ENCODE results near the gene MRPL50. TPM values are rescaled to one million over a fixed set of nuclear protein-coding genes. Genes with fewer than 3 reads are reported as not detected.

The MRPL50 gene
- total RNA-seq, 1 donor from 2014 or later, result 11.6 TPM

DNA sequence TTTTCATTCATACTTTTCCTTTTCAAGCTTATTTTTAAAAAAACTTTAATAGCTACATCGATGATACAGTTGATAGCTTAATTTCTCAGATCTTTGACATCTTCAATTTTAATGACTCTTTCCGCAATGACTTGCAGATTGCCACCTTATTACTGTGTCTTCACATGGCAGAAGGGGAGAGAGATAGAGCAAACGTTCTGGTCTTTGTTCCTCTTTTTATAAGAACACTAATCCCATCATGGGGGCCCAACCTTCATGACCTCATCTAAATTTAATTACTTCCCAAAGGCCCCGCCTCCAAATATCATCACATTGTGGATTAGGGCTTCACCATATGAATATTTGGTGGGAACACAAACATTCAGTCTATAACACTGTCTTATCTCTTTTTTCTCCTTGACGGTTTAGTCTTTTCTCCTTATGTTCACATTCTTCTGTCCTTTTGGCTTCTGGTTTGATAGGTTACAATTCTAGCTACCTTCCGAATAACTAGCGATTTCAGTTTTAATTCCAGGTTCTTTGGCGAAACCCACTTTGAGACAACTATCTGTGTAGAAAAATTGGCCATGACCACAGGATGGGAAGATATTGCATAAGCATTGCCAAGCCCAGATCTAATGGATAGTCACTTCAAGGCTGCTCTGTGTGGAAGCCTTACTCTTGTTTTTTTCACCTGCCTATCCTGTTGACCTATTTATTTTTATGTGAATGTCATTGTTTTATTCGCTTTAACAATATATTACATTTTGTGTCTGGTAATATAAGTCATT, 5.3 kb upstream of the MRPL50 start:
- DNase-seq (ENCODE audit: low read depth) (no peak), FAIRE-seq (no peak)
- TF ChIP-seq, protein P1, sequence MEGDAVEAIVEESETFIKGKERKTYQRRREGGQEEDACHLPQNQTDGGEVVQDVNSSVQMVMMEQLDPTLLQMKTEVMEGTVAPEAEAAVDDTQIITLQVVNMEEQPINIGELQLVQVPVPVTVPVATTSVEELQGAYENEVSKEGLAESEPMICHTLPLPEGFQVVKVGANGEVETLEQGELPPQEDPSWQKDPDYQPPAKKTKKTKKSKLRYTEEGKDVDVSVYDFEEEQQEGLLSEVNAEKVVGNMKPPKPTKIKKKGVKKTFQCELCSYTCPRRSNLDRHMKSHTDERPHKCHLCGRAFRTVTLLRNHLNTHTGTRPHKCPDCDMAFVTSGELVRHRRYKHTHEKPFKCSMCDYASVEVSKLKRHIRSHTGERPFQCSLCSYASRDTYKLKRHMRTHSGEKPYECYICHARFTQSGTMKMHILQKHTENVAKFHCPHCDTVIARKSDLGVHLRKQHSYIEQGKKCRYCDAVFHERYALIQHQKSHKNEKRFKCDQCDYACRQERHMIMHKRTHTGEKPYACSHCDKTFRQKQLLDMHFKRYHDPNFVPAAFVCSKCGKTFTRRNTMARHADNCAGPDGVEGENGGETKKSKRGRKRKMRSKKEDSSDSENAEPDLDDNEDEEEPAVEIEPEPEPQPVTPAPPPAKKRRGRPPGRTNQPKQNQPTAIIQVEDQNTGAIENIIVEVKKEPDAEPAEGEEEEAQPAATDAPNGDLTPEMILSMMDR (IDR thresholded peaks at IDR 0.05; ENCODE audit: insufficient read depth, low read length, severe bottlenecking), result no peak
- peaks cover 15% of the 10 kb centered on the region for H3K36me3 ChIP-seq (ENCODE audit: control insufficient read depth, insufficient read depth, low read length)
- H3K4me3 ChIP-seq (ENCODE audit: low read depth, low read length), result no peak overlapping the region
- no peaks in the 10 kb centered on the region for H3K27me3 ChIP-seq (ENCODE audit: control insufficient read depth, insufficient read depth, low read length)

- FAIRE-seq, result no peak
- H3K27me3 ChIP-seq (ENCODE audit: control insufficient read depth, insufficient read depth, low read length), result no peaks in the 10 kb centered on the region
- H3K4me3 ChIP-seq (ENCODE audit: low read depth, low read length), result no peak overlapping the region
- peaks cover 10% of the 10 kb centered on the region for H3K36me3 ChIP-seq (ENCODE audit: control insufficient read depth, insufficient read depth, low read length)
- TF ChIP-seq, protein P1 (IDR thresholded peaks at IDR 0.05; ENCODE audit: insufficient read depth, low read length, severe bottlenecking), result no peak
- DNase-seq (ENCODE audit: low read depth), result no peak
Measured at GRCh38 chr9:101400120-101400519, 1.7 kb upstream of the MRPL50 start.

GRCh38 chr9:101399643-101399970, 1.2 kb upstream of the MRPL50 start:
- peaks cover 9% of the 10 kb centered on the region for H3K36me3 ChIP-seq (ENCODE audit: control insufficient read depth, insufficient read depth, low read length)
- no peak for DNase-seq (ENCODE audit: low read depth)
- peak overlapping the region; percentile 69 for H3K4me3 ChIP-seq (ENCODE audit: low read depth, low read length)
- H3K27me3 ChIP-seq (ENCODE audit: control insufficient read depth, insufficient read depth, low read length), result no peaks in the 10 kb centered on the region
- TF ChIP-seq, protein P1 (IDR thresholded peaks at IDR 0.05; ENCODE audit: insufficient read depth, low read length, severe bottlenecking), result no peak
- FAIRE-seq, result no peak

DNA sequence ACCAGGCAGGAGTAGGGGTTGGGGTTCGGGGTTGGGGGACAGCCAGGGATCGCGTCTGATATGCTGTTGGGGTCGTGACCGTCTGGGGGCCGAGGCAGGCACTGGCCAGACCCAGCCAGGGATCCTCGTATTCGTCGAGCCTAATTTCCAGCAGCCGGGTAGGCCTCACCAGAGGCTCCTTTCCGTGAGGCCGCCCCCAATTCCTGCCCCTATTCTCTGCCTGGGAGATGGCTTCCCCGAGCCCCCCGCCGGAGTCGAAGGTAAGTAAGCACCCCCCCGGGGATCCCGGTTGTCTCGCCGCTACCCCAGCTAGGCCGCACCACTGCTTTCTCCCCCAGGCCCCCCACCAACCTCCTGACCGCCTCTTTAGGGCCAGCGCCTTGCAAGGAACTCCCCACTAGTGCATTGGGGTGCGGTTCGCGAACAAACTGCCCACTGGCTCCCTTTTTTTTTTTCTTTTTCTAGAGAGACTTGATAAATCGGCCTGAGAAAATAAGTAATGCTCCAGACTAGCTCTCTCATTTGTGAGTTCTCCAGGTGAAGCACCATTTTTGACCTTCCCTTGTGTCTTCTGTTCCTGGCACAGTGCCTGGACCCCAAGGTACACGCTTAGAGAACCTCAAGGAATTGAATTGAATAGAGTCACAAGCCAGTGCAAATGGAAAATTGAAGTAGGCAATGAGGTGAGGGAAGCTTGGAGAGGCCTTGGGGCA, 668 bp upstream of the MRPL50 start:
- DNase-seq (ENCODE audit: low read depth), result no peak
- peaks cover 9% of the 10 kb centered on the region for H3K36me3 ChIP-seq (ENCODE audit: control insufficient read depth, insufficient read depth, low read length)

GRCh38 chr9:101397746-101398067, 711 bp downstream of the MRPL50 start:
- DNase-seq (ENCODE audit: low read depth), result no peak

More for the DNA sequence above, 668 bp upstream of the MRPL50 start:
- TF ChIP-seq, protein P1 (IDR thresholded peaks at IDR 0.05; ENCODE audit: insufficient read depth, low read length, severe bottlenecking), result no peak
- no peak for FAIRE-seq
- Histone ChIP-seq H3K27me3 (ENCODE audit: control insufficient read depth, insufficient read depth, low read length) (no peaks in the 10 kb centered on the region), H3K4me3 (ENCODE audit: low read depth, low read length) (peak overlapping the region; percentile 69)

More at GRCh38 chr9:101397746-101398067, 711 bp downstream of the MRPL50 start:
- TF ChIP-seq, protein P1 (IDR thresholded peaks at IDR 0.05; ENCODE audit: insufficient read depth, low read length, severe bottlenecking), result no peak
- FAIRE-seq, result no peak
- peak overlapping the region; percentile 69 for H3K4me3 ChIP-seq (ENCODE audit: low read depth, low read length)
- H3K27me3 ChIP-seq (ENCODE audit: control insufficient read depth, insufficient read depth, low read length), result no peaks in the 10 kb centered on the region
- peaks cover 1% of the 10 kb centered on the region for H3K36me3 ChIP-seq (ENCODE audit: control insufficient read depth, insufficient read depth, low read length)
